GM18508 (cell line): ENCODE data around the gene IMPG1.

Experiments
- ATAC-seq: cut with Tn5 transposase; IDR thresholded peaks from one replicate; pipeline ENCODE4 v1.9.1; 2021; ENCODE audit warnings: moderate number of reproducible peaks; ENCODE audit not compliant: insufficient read depth, unreplicated experiment

IMPG1 gene, protein sequence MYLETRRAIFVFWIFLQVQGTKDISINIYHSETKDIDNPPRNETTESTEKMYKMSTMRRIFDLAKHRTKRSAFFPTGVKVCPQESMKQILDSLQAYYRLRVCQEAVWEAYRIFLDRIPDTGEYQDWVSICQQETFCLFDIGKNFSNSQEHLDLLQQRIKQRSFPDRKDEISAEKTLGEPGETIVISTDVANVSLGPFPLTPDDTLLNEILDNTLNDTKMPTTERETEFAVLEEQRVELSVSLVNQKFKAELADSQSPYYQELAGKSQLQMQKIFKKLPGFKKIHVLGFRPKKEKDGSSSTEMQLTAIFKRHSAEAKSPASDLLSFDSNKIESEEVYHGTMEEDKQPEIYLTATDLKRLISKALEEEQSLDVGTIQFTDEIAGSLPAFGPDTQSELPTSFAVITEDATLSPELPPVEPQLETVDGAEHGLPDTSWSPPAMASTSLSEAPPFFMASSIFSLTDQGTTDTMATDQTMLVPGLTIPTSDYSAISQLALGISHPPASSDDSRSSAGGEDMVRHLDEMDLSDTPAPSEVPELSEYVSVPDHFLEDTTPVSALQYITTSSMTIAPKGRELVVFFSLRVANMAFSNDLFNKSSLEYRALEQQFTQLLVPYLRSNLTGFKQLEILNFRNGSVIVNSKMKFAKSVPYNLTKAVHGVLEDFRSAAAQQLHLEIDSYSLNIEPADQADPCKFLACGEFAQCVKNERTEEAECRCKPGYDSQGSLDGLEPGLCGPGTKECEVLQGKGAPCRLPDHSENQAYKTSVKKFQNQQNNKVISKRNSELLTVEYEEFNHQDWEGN

DNA sequence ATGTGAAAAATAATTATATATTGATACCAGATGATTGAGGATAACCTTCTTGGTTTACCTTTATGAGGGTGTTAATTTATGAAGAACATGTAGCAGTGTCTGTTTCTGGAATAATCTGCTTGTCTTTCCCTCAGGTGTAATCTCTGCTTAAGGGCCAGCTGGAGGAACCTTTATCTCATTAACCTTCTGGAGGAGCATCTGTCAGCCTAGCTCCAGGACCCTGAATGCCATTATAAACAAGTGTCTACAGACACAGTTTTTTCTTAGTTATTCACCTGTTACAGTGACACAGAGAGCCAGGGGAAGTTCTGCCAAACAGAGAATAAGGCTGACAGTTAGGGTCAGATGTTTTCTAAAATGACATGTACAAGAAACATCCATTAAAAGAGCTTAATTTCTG lies at the start of gene IMPG1:
IMPG1 (minus strand) TSS at position 101 of the 400 bp plus-strand sequence. CDS start 174 bp downstream, outside the sequence.
- ATAC-seq: no peak

DNA sequence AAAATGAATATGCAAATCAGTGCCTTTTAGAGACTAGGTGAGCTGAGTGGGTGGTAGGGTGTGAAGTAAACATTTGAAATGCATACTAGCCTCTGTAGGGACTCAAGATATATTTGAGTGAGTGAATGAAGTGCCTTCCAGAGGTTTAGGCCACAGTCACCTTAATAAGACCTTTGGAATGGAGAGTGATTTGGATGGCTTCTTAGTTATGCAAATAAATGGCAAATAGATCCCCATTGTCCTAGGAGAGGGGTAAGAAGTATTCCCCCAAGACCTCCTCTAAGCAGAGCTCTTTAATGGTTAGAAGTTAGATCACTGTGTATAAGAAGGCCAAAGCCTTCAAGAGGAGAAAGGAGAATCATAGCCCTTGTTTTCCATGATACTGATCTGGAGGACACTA lies 47.8 kb upstream of the IMPG1 start:
- no peak for ATAC-seq

- no peak for ATAC-seq
Measured at GRCh38 chr6:76073281-76073680, 819 bp upstream of the IMPG1 start.

DNA sequence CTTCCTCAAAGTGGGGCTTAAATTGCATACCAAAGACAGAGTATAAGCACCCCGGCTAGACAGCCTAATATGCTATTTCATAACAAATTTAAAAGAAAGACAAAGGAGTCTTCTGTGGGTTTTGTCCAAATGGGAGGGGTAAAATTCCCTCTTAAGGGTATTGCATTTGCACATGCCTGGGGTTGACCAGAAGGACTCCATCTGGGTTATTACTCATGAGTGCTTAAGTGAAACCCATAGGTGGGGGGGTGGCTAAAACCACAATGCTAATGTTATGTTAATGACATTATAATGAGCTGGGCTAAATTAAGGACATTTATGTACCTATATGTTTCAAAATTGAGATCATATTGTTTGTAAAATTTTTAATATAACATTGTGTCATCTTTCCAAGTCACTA lies 15.0 kb downstream of the IMPG1 start:
- no peak for ATAC-seq

GRCh38 chr6:76052314-76052713 lies 20.1 kb downstream of the IMPG1 start:
- no peak for ATAC-seq

DNA sequence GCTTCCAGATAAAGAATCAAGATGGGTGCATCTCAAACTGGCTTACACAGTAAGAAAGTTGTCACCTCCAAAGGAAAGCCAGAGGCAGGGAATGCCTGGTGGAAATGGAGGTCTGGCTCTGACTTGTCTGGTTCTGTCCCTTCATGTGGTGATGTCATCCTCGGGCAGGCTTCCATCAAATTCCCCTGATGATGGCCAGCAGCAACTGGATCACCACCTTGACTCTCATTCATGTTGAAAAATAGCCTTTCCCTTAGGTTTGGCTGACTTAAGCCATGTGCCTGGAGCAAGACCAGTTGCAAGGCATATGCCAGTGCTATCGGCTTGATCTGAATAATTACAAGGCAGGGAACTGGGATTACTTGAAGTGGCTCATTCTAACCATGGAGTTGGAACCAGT lies 28.8 kb downstream of the IMPG1 start:
- ATAC-seq: no peak

- ATAC-seq: no peak
Measured at GRCh38 chr6:76035713-76036112, 36.7 kb downstream of the IMPG1 start.

DNA sequence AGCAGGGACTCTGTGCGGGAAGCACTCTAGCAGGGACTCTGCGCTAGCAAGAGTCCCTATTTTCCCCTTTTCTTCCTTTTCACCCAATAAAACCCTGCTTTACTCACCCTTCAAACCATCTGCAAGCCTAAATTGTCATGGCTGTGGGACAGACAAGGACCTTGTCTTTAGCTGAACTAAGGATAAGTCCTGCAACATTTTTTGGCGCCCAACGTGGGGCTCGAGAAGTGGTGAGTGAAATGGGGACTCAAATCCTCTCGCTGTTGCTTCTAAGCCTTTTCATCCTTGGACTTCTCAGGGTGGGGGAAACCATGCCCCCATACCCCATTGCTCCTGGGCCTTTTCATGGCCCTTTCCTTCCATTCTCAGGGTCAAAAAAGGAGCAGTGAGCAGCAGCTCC lies 46.4 kb downstream of the IMPG1 start:
- ATAC-seq: no peak

- no peak for ATAC-seq
Measured at GRCh38 chr6:76014626-76015530, 57.6 kb downstream of the IMPG1 start.

GRCh38 chr6:76004202-76004601 lies 68.3 kb downstream of the IMPG1 start:
- ATAC-seq: peak; percentile 52

DNA sequence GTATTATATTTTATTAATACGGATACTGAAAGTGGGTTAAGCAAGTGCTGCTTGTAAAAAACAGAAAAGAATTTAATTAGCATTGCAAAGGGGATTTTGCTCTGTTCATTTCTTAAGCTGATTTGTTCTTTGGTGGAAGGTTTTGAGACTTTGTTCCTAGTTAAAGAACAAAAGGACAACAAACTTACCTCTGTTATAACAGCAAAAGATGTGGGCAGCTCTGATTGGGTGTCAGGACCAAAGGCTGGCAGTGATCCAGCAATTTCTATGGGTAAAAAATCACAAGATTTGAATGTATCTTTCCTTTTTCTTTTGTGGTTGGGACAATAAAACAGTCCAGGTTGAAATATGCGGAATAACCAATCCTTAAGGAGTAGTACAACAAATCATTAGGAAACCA lies 68.8 kb downstream of the IMPG1 start:
- ATAC-seq: no peak

DNA sequence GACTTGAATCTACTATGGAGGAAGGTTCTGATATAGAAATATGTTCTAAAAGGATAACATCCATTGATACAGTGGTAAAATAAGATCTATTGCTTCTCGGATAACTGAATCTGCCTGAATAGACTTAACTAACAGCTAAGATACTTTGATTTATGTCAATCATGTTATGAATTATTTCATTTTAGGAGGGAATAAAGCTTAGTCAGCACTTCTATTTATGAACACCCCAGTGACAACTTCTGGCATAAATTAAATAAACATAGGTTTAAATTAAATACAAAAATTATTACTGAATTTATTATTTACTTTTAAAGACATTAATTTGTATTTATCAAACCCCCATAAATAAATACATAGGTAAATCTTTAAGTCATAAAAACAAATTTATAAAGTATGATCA lies 69.3 kb downstream of the IMPG1 start:
- ATAC-seq: no peak

GRCh38 chr6:76000629-76001028 lies 71.8 kb downstream of the IMPG1 start:
- ATAC-seq: no peak

GRCh38 chr6:75997696-75998095 lies 74.8 kb downstream of the IMPG1 start:
- no peak for ATAC-seq

- no peak for ATAC-seq
Measured at GRCh38 chr6:75993236-75994162, 79.0 kb downstream of the IMPG1 start.

- no peak for ATAC-seq
Measured at GRCh38 chr6:75991941-75992340, 80.5 kb downstream of the IMPG1 start.

- no peak for ATAC-seq
Measured at GRCh38 chr6:75986935-75987334, 85.5 kb downstream of the IMPG1 start.

DNA sequence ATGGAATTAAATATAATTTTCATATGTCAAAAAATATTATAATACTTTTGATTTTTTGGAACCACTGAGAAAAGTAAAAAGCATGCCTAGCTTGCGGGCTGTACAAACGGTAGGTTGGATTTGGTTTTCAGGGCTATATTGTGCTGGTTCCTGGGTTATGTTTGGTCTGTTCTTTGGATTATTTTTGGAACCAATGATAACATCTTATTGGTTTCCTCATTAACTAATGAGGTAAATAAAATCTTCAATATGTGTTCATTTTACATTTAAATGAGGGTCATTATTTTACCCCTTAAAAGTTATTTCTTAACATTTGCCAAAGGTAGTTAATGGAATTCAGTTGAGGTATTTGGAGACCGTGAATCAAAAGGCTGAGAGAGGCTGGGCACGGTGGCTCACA lies 96.6 kb downstream of the IMPG1 start:
- ATAC-seq: no peak

- no peak for ATAC-seq
Measured at GRCh38 chr6:75970093-75970492, 102.4 kb downstream of the IMPG1 start.

DNA sequence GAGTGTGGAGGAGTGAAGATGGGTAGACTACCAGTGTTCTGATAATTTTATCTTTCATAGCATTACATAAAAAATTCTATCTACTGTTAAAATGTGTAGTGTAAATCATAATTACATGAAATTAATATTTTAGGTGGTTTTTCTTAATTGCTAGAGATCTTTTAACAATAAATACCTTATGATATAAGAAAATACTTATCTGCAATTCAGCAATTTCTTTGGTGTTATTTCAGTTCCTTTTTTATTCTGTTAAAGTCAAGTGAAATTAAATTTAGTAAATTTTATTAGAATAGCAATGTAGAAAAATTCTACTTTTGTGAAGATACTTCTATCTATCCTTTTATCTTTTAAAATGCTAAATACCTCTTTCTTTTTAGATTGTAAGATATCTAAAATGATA lies 104.3 kb downstream of the IMPG1 start:
- no peak for ATAC-seq
